NOMO-1 treated with dmso at 0.1 percent for 144 hours (cell line): ENCODE results near the gene RUNX2.

Experiments used
- DNase-seq: peaks from one replicate; lab custom pipeline; 2025; ENCODE audit not compliant: unreplicated experiment; lab: John Stamatoyannopoulos, UW

The RUNX2 gene

DNA sequence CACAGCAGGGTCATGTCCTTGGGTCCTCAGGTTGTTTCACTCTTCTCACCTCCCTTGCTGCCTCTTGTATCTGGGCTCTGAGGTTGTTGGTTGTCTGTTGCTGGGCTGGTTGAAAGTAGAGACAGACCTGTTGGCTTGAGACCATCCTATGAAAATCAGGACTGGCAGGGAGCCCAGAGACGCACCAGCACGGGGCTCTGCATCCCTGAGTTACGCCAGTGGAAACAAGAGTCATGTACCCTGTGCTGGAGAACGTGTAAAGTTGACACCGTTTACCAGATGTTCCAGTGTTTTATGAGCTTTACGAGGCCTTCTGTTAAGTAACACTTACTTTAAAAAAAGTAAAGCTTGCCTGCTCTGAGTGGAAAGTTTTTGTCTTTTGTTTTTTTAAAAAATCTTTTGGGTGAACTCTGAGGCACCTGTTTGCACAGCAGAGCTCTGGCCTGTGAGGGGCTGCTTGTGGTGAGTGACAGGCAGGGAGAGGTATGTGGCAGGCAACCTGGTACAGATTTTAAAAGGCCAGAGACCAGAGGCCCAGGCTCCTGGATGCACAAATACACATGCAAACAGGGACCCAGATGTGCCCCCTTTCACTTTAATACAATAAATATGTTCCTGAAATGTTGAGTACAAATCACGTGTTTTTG, 309.6 kb downstream of the RUNX2 start:
- no peak for DNase-seq

GRCh38 chr6:45640081-45640491, 312.0 kb downstream of the RUNX2 start:
- no peak for DNase-seq

DNA sequence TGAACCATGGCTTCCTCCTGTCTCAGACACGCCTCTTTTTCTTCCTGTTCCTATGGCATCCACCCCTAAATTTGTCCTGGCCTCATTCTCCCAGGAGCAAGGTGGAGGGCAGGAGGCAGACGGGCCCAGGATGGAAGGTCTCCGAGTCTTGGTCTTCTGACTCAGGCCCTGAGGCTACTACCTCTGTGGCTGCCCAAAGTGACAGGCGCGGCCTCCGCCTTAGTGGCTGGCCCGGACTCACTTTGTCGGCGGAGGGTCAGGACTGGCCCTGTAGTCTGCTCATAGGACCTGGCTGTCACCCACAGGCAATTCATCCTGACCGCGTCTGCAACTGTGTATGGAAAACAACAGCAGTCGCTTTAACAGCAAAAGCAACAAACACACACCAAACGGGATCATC, 312.7 kb downstream of the RUNX2 start:
- DNase-seq: no peak

DNA sequence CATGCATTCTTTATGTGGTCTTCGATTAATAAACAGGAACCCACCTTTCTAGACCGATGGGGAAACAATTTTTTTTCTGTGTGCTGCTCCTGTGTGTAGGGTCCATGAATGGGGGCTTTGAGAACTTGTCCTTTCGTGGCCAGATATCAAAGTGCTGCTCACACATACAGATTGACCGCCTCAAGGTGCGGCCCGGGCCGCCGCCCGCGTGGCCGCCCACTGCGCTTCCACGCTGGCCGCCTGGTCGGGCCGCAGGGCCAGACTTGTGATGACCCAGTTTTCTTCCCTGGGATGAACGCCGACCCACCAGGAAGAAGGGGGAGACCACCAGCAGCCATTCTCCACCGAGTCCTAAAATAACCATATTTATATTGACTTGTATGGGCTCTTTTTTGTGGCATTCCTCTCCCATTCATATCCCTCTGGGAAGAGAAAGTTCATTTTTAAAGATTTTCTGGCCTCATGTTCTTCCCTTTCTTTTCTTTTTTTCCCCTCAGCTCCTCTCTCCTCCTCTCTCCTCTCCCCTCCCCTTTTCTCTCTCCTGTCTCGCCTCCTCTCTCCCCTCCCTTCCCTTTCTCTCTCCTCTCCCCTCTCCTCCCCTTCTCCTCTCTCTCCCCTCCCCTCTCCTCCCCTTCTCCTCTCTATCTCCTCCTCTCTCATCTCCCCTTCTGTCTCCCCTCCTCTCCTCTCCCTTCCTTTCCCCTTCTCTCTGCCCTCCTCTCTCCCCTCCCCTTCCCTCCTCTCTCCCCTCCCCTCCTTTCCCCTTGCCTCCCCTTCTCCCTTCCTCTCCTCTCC, 314.4 kb downstream of the RUNX2 start:
- DNase-seq: no peak

DNA sequence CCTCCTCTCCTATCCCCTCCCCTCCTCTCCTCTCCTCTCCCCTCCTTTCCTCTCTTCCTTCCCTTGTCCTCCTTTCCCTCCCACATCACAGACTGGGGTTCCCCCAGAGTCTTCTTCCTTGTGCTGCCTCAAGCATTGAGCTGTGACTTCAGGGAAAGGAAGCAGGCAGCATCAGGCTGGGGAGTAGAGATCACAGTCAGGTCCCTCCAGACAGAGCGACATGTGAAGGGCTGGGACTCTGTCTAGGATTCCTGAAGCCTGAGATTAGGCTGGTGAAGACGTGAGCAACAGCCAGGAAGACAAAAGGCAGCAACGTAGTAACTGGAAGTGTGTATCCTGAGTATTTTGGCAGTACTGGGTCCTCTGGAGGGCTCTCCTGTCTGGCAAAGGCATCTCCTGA, 315.0 kb downstream of the RUNX2 start:
- DNase-seq: no peak

GRCh38 chr6:45644720-45645119, 316.6 kb downstream of the RUNX2 start:
- no peak for DNase-seq

DNA sequence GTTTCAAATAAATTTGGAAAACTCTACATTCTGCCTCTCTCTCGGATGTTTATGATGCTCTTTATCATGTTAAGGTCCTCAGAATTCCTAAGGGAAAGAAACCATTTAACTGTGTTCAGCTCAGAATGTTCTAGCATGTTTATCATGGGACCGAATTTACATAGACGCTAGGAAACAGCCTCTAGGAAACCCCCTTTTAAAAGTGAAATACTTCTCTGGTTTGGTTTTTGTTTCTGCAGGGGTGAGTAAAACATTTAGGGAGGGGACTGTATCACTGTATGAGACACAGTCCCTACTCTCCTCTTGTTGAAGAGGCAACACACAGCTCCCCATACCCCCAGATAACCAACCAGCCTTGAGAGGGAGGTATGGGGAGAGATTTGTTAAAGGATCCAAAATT, 317.2 kb downstream of the RUNX2 start:
- no peak for DNase-seq

DNA sequence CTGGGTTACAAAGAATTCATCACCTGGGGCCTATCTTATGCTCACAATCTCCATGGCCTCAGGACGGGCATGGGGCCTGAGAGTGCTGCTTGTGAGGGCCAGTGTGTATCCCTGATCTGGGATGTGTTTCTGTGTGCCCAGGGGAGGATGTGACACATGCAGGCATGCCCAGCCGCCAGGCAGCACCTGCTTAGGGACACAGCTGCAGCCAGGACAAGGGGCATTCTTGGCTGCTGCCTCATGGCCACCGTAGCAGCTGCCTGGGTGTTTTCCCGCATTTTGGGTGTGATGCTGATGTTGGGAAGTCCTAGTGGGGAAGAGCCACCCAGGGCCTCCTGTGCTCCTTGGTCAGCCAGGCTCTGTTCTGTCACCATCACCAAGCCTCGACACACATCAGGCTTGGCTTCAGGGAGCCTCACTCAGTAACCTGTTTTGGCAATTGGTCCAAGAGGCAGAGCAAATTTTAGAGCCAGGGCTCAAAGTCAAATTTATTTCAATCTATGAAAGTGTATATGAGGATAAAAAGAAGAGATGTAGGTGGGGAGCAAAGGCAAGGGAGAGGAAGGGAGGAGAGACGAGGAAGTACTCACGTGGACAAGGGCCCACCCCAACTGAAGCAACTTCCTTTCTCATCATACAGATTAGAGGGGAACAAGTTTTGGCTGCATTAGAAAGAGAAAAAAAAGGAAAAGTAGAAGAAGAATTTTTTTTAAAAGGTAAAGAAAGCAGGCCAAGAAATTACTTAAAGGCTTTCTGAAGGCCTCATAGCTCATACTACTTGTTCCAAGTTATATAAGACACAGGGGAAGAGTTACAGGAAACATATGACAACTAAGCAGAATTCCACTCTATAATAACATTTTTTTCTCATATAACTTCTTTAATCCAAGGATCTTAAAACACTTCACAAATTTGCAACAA, 319.5 kb downstream of the RUNX2 start:
- DNase-seq: peak; percentile 30

DNA sequence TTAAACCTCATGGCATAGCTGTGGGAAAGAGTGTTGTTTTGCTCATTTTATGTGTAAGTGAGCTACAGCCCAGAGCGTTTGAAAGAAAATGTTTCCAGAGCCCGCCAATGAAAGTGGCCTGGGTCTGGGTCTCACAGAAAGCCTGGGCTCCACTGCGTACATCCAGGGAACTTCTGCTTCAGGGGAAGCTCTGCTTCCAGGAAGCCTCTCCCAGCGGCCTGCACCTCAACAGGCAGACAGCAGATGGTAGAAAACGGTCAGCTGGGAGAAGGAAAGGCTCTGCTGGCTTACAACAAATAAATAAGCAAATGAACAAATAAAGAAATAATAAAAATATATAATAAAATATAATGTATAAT, 320.1 kb downstream of the RUNX2 start:
- DNase-seq: no peak

- no peak for DNase-seq
These were observed 322.5 kb downstream of the RUNX2 start for GRCh38 chr6:45650524-45651135.

DNA sequence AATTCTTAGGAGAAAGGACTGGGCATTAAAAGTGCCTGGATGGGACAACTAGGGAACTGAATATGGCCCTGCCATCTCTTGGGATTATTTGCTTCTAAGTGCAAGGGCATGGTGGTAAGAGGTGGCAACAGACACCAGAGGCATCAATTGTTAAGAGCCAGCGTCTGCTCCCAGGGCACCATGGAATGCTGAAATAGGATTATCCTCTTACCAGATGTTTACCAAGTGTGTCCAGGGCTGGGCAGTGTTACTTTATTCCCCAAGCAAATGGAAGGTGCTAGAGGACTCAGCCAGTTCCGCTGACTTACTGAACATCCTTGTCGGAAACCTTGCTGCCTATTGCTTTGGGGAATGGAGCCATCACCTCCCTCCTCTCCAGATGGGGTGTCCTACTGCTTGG, 323.2 kb downstream of the RUNX2 start:
- no peak for DNase-seq

- no peak for DNase-seq
These were observed 324.3 kb downstream of the RUNX2 start for GRCh38 chr6:45652416-45652815.

GRCh38 chr6:45653117-45653883, 325.2 kb downstream of the RUNX2 start:
- no peak for DNase-seq

- DNase-seq: no peak
These were observed 326.5 kb downstream of the RUNX2 start for GRCh38 chr6:45654673-45655072.

DNA sequence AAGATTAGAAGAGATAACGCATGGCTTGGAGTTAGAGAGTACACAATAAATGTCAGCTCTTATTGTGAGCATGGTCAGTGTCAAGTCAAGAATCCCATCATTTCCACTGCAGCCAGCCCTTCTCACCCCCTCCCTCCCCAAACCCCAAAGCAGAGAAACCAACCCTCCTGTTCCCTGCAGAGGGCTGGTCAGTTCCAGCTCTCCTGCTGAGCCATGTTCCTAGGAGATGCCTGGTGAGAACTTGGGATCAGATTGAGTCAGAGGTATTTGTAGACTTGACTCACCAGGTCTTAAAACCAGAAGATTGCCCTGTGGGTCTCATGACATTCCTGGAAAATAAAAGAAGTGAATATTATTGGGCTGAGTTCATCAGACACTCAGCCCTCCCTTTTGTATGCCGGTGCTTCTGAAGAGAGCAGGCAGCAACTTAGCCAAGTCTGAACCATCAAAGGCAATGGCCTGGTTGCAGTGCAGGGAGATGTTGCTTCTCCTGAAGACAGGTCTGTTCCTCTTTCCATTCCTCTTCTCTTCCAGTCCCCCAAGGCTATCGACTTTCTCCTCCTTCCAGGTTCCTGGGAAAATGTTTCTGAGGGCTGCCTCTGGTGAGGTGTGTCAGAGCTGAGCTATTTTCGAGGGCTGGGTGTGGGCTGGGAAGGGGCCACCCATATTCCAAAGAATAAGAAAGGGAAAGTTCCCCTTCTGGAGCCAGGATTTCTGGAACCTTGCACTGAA, 327.8 kb downstream of the RUNX2 start:
- DNase-seq: no peak

DNA sequence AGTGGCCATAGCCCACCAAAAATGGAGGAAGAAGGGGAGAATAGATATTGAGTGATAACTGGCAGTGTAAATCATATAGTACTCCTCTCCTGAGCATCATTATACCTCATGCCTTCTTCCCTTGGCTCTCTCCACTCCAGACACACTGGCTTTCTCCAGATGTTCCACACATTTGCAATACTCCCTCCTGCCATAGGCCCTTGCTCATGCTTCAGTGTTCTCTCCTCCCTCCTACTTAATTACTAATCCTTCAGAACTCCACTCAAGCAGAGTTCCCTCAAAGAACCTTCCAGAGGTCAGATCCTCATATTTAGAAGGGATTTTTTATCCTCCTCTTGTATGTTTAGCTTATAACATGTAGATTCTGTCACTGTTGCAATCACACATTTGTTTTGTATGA, 329.1 kb downstream of the RUNX2 start:
- DNase-seq: no peak

- DNase-seq: no peak
These were observed 330.3 kb downstream of the RUNX2 start for GRCh38 chr6:45658400-45658799.

DNA sequence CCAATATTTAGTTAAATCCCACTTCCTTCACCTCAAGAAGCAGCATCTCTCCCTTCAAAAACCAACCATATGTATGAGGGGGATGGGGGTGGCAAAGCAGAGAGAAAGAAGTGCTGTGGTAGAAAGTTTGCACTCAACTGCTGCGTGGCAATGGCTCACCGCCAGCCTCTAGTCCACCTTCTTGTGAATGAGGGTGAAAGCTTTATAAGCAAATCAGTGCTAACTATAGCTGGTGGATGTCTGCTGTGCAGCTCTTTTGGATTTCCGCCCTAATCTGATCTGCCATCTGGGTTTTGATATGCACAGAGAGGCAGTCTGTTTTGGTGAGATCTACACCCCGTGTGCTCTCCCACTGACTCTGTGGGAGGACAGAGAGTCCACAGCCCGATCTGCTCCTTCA, 330.8 kb downstream of the RUNX2 start:
- DNase-seq: no peak

GRCh38 chr6:45661661-45662060, 333.5 kb downstream of the RUNX2 start:
- no peak for DNase-seq
